Brain pericyte (primary cell): ENCODE results near the gene RNASEH1.
"Not testable (repeated sequence)": the region's sequence is repeated elsewhere in the genome, so short reads cannot be mapped to it uniquely, and the experiment has no call there.

Experiments used
- DNase-seq: peaks from one replicate; pipeline ENCODE4 v3.0.0-alpha.2; 2012; ENCODE audit warnings: low read depth, low spot score

Gene RNASEH1

DNA sequence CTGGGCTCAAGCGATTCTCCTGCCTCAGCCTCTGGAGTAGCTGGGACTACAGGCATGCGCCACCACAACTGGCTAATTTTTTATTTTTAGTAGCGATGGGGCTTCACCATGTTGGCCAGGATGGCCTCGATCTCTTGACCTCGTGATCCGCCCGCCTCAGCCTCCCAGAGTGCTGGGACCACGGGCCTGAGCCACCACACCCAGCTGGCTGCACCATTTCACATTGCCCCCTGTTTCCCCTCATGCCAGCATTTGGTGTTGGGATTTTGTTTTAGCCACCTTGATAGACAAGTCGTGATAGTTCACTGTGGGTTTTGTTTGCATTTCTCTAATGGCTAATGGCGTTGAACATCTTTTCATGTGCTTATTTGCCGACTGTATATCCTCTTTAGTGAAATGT, 31.0 kb upstream of the RNASEH1 start:
- DNase-seq: no peak

DNA sequence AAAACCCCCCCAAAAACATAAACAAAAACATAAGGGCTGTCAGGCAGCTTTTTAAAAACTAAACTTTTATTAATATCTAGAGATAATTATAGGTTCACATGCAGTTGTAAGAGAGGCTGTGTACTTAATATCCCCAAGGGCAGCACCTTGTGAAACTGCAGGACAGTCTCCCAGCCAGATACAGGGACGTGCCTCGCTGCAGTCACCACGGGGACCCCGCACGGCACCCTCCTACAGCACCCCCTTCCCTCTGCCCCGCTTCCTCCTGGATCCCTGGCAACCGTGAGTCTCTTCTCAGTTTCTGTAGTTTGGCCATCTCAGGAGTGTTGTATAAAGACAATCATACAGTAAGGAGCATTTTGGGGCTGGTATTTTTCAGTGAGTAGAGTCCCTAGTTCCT, 30.0 kb upstream of the RNASEH1 start:
- no peak for DNase-seq

GRCh38 chr2:3587432-3587831, 29.3 kb upstream of the RNASEH1 start:
- DNase-seq: no peak

- no peak for DNase-seq
Observed at GRCh38 chr2:3587021-3587420, 28.9 kb upstream of the RNASEH1 start.

DNA sequence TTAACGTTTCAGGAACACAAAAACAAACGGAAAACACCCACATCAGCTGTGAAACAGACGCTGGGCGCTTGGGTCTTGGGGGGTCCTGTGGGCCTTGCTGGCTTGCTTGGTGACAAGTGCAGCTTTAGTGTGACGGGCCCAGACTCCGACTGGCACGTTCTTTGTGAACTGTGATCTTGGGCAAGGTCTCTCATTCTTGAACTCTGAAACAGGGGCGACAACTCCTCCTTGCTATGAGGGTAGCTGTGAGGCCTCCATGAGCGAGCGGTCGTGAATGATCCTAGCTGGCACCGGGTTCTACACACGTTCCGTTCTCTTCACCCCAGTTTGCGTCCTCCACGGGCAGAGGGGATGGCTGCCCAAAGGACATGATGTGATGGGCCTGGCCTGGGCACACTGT, 28.1 kb upstream of the RNASEH1 start:
- DNase-seq: no peak

GRCh38 chr2:3585261-3586109, 27.4 kb upstream of the RNASEH1 start:
- peak; percentile 87 for DNase-seq

DNA sequence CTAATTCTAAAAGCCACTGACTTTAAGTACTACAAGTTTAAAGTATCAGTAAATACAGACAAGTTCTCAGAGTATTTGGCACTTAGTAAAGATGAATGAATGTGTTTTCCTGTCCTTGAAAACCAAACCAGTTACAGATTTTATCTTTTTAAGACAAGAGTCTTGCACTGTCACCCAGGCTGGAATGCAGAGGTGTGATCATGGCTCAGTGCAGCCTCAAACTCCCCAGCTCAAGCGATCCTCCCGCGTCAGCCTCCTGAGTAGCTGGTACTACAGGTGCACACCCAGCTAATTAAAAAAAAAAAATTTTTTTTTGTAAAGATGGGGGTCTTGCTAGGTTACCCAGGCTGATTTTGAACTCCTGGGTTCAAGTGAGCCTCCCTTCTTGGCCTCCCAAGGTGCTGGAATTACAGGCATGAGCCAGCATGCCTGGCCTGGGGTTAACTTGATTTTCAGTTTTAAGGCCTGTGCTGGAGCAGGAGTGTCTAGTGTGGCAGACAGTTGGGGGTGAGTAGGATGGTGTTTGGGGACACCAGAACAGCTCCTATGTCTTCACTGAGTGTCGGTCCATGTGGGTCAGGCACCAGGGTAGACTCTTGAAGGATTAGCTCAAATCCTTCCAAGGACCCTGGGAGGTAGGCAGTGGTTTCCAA, 26.6 kb upstream of the RNASEH1 start:
- DNase-seq: no peak

DNA sequence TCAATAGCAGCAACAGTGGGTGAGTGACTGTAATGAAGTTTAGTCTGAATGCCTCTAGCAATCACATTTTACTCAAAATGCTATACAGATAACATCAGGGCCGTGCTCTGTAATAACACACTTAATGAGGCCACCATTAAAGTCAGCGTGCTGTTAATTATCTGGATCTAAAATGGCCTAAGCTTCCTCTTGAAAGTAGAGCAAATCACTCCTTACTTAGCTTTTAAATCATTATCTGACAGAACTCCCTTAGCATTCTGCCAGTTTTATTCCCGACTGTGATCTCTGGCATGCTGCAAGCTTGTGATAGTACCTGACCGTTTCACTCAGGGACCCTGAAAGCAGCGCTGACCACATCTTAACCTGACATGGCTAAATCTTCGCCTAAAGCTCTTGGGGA, 25.9 kb upstream of the RNASEH1 start:
- DNase-seq: no peak

- no peak for DNase-seq
Observed at GRCh38 chr2:3581367-3582262, 23.5 kb upstream of the RNASEH1 start.

DNA sequence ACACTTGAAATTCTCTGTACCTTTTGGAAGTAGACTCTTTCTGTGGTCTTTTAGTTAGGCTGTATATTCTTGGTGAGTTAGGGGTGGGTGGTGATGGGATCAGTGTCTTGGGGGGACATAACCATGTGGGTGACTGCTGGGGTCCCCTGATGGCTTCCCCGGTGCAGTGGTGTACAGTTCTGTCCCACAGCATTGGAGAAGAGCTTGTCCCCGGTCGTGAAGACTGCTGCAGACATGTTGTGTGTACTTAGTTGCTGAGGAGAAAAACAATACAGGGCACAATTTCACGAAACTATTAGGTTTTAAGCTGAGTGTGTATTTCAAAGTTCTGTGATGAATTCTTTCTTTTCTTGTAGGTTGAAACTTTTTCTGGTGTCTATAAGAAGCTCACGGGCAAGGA, 22.3 kb upstream of the RNASEH1 start:
- DNase-seq: no peak

DNA sequence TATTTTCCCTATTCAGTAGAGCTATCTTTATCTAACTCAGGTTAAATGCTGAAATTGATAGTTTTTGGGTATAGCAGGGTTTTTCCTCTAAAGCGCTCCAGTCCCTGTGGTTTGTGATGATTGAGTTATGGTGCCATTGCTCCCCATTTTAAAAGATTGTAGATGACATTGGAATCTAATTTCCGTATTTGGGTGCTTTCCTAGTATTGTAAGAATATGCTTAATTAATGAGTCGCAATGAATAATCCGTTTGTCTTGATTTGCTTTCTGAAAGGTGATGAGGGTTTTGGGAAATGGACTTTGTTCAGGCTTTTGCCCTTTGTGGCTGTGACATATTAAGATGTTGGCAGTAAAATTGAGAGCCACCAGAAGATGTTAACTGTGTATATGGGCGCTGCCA, 20.9 kb upstream of the RNASEH1 start:
- no peak for DNase-seq

- not testable (repeated sequence) for DNase-seq
Observed at GRCh38 chr2:3576263-3576630, 18.1 kb upstream of the RNASEH1 start.

- no peak for DNase-seq
Observed at GRCh38 chr2:3575534-3576262, 17.6 kb upstream of the RNASEH1 start.

GRCh38 chr2:3574155-3574554, 16.0 kb upstream of the RNASEH1 start:
- DNase-seq: no peak

DNA sequence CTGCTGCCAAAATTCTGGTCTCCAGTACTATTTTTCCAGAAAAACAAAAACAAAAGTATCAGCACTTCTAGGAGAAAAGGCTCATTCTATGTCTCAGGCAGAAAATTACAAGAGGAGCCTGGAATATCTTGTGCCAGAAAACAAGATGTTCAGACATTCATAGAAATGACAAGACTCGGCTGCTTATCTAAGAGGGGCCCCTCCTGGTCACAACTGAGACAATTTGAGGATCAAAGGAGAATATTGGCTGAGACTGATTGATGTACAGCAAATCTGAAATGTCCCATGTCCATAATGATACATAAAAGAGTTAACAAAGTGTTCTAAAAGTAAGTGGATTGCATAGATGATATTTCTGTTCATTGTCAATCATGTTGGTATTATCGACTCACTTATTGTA, 14.5 kb upstream of the RNASEH1 start:
- no peak for DNase-seq

GRCh38 chr2:3571284-3571683, 13.2 kb upstream of the RNASEH1 start:
- DNase-seq: no peak

DNA sequence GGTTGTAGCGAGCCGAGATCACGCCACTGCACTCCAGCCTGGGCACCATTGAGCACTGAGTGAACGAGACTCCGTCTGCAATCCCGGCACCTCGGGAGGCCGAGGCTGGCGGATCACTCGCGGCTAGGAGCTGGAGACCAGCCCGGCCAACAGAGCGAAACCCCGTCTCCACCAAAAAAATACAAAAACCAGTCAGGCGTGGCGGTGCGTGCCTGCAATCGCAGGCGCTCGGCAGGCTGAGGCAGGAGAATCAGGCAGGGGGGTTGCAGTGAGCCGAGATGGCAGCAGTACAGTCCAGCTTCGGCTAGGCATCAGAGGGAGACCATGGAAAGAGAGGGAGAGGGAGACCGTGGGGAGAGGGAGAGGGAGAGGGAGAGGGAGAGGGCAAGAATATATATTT, 11.5 kb upstream of the RNASEH1 start:
- DNase-seq: not testable (repeated sequence)

DNA sequence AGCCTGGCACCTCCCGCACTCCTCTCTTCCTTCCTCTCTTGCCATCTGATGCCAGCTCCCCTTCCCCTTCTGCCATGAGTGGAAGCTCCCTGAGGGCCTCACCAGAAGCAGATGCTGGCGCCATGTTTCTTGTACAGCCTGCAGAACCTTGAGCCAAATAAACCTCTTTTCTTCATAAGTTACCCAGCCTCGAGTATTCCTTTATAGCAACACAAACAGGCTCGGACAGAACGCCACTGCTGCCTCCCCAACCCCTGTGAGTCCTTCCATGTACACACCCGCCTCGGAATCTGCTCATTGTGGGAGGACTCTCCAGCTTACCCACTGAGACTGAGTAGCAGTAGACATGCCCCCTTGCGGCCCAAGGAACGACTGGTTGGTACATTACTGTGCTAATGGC, 8.7 kb upstream of the RNASEH1 start:
- no peak for DNase-seq

GRCh38 chr2:3565117-3565516, 7.0 kb upstream of the RNASEH1 start:
- DNase-seq: no peak

GRCh38 chr2:3563521-3563976, 5.4 kb upstream of the RNASEH1 start:
- DNase-seq: no peak

- DNase-seq: no peak
Observed at GRCh38 chr2:3557639-3558204, 411 bp downstream of the RNASEH1 start.
